ENCODE results near the gene RPTOR.

Gene RPTOR

GRCh38 chr17:80970044-80970761, 425.6 kb downstream of the RPTOR start:
- peaks cover 12% of the 10 kb centered on the region for H3K36me3 ChIP-seq (ENCODE audit: insufficient read depth, low read length)
- TF ChIP-seq CTCF (IDR thresholded peaks at IDR 0.05; ENCODE audit: low read length) (peak; percentile 58), EZH2 (IDR thresholded peaks at IDR 0.05; ENCODE audit: borderline replicate concordance, low read length) (no peak)
- no peaks in the 10 kb centered on the region for H3K9me3 ChIP-seq (ENCODE audit: low read length)

GRCh38 chr17:80970762-80971703, 426.4 kb downstream of the RPTOR start:
- Histone ChIP-seq H3K9me2 (ENCODE audit: low read depth, low read length) (no peaks in the 10 kb centered on the region), H3K27ac (ENCODE audit: low read depth, low read length, poor library complexity, severe bottlenecking) (no peak overlapping the region), H3K9ac (ENCODE audit: low read length) (no peak overlapping the region), H3K27me3 (ENCODE audit: insufficient read depth, low read length) (no peaks in the 10 kb centered on the region), H4K20me1 (ENCODE audit: insufficient read depth, low read length) (no peaks in the 10 kb centered on the region), H3K4me1 (ENCODE audit: insufficient read depth, low read length, severe bottlenecking) (peaks cover 9% of the 10 kb centered on the region), H2AFZ (ENCODE audit: low read length) (no peak overlapping the region), H3K79me2 (ENCODE audit: insufficient read depth, low read length) (no peaks in the 10 kb centered on the region), H3K36me3 (ENCODE audit: insufficient read depth, low read length) (peaks cover 5% of the 10 kb centered on the region), H3F3A (ENCODE audit: insufficient read depth, low read length) (no peaks in the 10 kb centered on the region), H3K4me3 (ENCODE audit: low read depth, low read length, poor library complexity, severe bottlenecking) (no peak overlapping the region), H3K9me3 (ENCODE audit: low read length) (no peaks in the 10 kb centered on the region), H3K4me2 (ENCODE audit: low read length) (no peak overlapping the region)
- peak; percentile 4; the same call in 1 of the 2 replicates for TF ChIP-seq CTCF (IDR thresholded peaks at IDR 0.05; ENCODE audit: low read length)
- no peak for TF ChIP-seq EZH2 (IDR thresholded peaks at IDR 0.05; ENCODE audit: borderline replicate concordance, low read length)

More at GRCh38 chr17:80970044-80970761, 425.6 kb downstream of the RPTOR start:
- no peaks in the 10 kb centered on the region for H4K20me1 ChIP-seq (ENCODE audit: insufficient read depth, low read length)
- no peaks in the 10 kb centered on the region for H3F3A ChIP-seq (ENCODE audit: insufficient read depth, low read length)
- H2AFZ ChIP-seq (ENCODE audit: low read length) = no peak overlapping the region
- H3K9ac ChIP-seq (ENCODE audit: low read length) = no peak overlapping the region
- H3K9me2 ChIP-seq (ENCODE audit: low read depth, low read length) = no peaks in the 10 kb centered on the region
- H3K4me3 ChIP-seq (ENCODE audit: low read depth, low read length, poor library complexity, severe bottlenecking) = no peak overlapping the region
- H3K27ac ChIP-seq (ENCODE audit: low read depth, low read length, poor library complexity, severe bottlenecking) = no peak overlapping the region
- no peaks in the 10 kb centered on the region for H3K79me2 ChIP-seq (ENCODE audit: insufficient read depth, low read length)
- peaks cover 9% of the 10 kb centered on the region for H3K4me1 ChIP-seq (ENCODE audit: insufficient read depth, low read length, severe bottlenecking)
- no peaks in the 10 kb centered on the region for H3K27me3 ChIP-seq (ENCODE audit: insufficient read depth, low read length)
- no peak overlapping the region for H3K4me2 ChIP-seq (ENCODE audit: low read length)

- Histone ChIP-seq H3K27me3 (ENCODE audit: insufficient read depth, low read length) (no peaks in the 10 kb centered on the region), H3K4me3 (ENCODE audit: low read depth, low read length, poor library complexity, severe bottlenecking) (no peak overlapping the region), H2AFZ (ENCODE audit: low read length) (no peak overlapping the region), H3F3A (ENCODE audit: insufficient read depth, low read length) (no peaks in the 10 kb centered on the region), H3K9me2 (ENCODE audit: low read depth, low read length) (no peaks in the 10 kb centered on the region), H3K79me2 (ENCODE audit: insufficient read depth, low read length) (no peaks in the 10 kb centered on the region), H3K9me3 (ENCODE audit: low read length) (no peaks in the 10 kb centered on the region), H3K36me3 (ENCODE audit: insufficient read depth, low read length) (no peaks in the 10 kb centered on the region), H3K4me2 (ENCODE audit: low read length) (no peak overlapping the region), H4K20me1 (ENCODE audit: insufficient read depth, low read length) (no peaks in the 10 kb centered on the region), H3K27ac (ENCODE audit: low read depth, low read length, poor library complexity, severe bottlenecking) (no peak overlapping the region), H3K4me1 (ENCODE audit: insufficient read depth, low read length, severe bottlenecking) (peaks cover 9% of the 10 kb centered on the region), H3K9ac (ENCODE audit: low read length) (no peak overlapping the region)
- no peak for TF ChIP-seq CTCF (IDR thresholded peaks at IDR 0.05; ENCODE audit: low read length)
- TF ChIP-seq EZH2 (IDR thresholded peaks at IDR 0.05; ENCODE audit: borderline replicate concordance, low read length) = no peak
Observed at GRCh38 chr17:80971704-80972304, 427.2 kb downstream of the RPTOR start.

All from OCI-LY1 (cell line).